T-helper 2 cell treated with Interferon-gamma antibody and Interleukin-4, amounts not matched to agents 100 ng/mL and 5 ng/mL, for 36 hours (primary cell): ENCODE data around the gene SH3PXD2A. TPM values are rescaled to one million over a fixed set of nuclear protein-coding genes. Genes with fewer than 3 reads are reported as not detected.

Source experiments
- intact Hi-C: fragments of 100-400 bp; cut with micrococcal nuclease; formaldehyde crosslinking; loops from one replicate; pipeline ENCODE4 v1.15.1; 2023
- total RNA-seq: library from RNA; stranded (reverse); gene quantifications from 2 replicates; pipeline ENCODE4 v1.2.3, GENCODE V29; 2022

The SH3PXD2A gene
- total RNA-seq, 1 donor from 2014 or later, result 11.1 TPM

DNA sequence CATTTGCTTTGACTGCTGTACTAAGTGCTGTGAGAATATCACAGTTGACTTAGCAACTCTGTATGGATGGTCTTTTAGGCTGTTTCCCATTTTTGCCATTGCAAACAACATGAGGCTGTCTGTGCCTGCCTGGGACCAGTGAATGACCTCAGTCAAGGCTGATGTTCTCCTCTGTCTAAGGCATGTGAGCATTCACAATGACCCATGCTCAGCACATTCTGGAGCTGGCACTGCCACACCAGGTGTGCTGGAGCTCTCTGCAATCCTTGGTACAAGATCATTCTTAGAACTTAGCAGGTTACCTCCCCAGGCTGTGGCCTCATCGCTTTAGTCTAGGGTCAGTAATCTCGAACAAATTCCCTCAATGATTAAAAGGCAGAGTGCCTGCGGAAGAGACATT is 61.9 kb downstream of the SH3PXD2A start:
- intact Hi-C loops, result no loop called here

DNA sequence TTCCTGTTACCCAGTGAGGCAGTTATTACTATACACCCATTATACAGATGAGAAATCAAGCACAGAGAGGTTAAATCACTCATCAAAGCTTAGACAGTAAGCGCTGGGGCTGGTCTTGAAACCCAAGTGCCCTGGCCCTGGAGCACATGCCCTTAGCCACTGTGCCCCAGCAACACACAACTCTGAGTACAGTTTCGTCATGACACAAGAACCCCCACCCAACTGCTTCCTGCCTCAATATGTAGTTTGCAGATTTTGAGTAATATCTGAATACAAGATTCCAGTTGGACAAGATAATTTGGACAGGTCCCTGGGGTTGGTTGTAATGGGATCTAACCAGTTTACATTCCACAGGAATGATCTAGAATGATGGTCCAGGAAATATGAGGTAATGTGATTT is 62.8 kb downstream of the SH3PXD2A start:
- intact Hi-C loops, result no loop called here

DNA sequence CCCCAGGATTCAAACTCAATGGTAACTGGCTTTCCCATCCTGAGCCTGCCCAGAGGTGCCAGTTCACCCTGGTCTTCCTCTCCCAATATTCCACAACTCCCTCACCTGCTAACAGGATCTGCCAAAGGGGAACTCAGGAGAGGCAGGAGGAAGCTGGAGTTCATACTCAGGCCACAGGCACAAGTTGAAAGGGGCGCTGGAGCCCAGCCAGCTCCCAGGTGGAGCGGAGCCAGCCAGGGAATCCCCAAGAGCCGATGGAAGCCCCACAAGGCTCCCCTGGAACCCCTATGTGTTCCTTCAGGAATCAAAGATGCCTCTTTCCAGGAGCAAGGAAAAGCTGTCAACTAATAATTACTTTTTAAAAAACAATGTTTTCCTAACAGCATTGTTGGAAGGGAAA is 63.5 kb downstream of the SH3PXD2A start:
- intact Hi-C loops, result no loop called here

DNA sequence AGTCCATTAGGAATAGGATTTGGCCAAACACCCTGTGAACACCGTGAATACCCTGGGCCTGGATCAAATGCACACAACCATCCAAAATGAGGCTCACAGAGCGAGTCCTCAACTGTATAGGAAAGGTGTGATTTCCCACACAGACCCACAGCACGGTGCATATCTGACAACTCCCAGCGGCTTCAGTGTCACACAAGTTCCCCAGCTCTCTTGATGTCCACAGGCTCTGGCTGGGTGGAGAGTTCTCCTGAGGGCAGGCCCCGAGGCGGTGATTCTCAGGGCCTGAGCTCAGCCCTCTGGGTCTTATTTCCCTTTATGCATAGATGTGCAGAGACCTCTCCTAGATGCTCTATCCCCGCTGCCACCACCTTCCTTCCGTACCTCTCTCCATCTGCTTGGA is 64.1 kb downstream of the SH3PXD2A start:
- intact Hi-C loops, result no loop called here

DNA sequence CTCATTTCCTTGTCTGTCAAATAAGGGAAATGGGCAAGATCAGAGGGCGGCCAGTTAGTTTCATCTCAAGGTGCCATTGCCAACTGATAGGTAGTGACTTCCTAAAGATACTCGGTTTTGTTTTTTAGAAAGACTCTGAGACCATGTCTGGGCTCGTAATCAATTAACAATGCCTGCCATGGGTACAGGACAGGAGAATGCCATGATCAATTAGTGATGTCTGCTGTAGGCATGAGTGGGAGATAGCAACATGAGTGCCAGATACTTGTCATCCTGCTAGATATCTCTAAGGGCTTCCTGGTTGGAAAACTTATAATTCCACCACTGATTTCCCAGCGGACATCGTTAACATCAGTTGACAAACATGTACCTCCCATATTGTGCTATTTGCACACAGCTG is 64.8 kb downstream of the SH3PXD2A start:
- intact Hi-C loops, result no loop called here

DNA sequence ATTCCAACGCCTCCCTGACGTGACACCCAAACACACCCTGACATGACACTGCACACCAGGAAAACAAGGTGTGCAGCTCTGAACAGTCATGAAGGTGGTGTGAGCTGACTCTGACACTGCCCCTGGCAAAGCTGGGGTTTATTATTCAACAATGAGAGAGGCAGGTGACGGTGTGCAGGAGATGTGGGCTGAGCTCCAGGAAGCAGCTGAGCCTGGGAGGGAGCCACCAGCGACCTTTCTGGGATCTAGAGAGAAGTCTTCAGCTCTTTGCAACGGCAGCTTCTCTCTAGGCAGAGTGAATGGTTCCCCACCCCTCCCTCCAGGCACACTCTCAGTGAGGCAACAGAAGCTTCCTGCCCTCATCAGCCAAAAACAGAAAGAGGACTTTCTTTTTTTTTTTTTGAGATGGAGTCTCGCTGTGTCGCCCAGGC is 65.6 kb downstream of the SH3PXD2A start:
- intact Hi-C loops, result no loop called here

DNA sequence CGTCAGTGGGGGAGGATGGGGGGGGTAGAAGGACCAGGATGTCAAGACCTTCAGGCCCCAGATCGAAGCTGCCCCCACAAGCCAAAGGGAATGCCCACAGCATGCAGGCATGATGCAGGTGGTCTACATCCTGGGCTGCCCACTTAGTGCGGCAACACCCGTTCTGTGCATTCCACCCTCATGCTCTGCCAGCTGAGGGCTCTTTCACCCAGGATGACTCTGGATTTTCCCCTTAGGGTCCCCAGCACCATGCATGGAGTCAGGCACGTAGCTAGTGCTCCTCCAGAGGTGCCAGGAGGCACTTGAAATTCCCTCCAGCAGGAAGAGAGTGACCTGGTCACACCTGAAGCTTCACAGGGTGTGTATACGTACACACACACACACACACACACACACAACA is 66.2 kb downstream of the SH3PXD2A start:
- intact Hi-C loops, result no loop called here

DNA sequence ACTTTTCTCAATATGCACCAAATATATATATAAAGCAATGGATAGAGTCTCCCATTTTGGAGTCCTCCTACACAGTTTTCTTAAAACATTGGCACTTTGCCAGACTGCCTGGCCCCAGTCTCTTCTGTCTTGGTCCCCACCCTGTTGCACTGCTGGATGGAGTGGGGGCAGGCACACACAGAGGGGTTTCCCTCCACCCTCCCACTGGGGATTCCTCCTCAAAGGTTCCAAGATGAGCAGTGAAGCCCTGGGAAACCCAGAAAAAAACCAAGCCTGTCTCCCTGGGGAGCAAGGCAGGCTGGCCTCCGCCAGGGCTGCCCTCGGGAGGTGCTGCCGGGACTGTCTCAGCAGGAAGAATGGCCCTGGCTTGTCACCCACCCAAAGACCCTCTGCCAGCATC is 68.0 kb downstream of the SH3PXD2A start:
- intact Hi-C loops, result no loop called here

DNA sequence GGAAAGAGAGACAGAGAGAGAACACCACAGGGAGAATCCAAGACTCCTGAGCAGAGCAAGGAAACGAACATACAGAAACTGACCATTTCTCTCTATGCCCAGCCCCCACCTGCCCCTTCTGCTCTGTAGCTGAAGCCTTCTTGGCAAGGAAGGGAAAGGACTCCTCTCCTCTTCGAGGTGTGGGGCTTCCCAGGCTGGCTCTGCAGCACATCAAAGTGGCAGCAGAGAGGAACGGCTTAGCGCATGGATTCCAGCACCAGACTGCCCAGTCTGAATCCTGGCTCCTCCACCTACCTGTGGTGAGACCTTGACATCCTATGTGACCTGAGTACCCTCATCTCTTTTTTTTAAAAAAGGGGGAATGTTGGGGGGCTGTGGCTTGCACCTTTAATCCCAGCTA is 69.4 kb downstream of the SH3PXD2A start:
- intact Hi-C loops, result no loop called here

DNA sequence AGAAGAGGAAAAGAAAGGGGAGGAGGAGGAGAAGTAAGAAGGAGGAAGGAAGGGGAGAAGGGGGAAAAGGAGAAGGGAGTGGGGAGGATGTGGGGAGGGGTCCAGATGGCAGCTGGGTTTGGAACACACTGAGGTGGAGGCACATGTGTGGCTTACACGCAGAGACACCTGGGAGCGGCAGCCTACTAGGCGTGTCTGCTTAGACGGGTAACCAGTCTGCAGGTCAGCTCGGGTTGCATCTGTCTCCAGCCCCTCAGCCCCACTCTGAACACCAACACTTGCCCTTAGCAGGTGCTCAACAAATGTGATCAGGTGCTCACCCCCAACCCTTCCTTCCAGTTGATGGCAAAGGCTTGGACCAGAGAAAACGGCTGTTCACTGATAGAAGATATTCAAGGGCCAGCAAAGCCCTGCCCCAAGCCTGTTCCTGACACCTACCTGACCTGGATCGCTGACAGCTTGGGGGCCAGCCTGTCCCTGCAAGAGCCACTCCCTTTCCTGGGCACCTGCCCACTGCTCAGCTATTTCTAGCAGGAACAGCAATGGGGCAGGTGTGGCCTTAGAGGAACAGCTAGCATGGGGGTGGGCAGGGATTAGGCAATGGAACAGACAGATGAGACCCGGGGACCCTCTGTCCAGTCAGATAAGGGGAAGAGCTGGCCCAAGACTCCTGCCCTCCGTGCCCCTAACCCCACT is 70.5 kb downstream of the SH3PXD2A start:
- intact Hi-C loops, result no loop called here

DNA sequence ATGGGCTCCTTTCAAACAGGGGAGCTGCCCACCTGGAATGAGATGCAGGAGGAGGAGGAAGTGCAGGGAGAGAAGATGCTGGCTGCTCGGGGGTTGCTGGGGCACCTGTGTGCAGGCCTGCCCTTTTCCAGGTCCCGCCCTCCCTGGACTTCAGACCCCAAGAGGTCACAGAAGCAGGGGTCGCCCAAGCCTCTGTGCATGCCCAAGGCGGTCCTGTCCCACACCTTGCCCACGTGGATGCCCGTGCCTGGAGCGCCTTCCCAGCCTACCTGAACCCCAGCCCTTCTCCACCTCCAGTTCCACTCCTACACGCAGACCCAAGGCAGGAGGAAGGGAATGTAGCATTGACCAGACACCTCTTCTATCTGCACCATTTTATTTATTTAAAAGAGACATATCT is 71.3 kb downstream of the SH3PXD2A start:
- intact Hi-C loops, result no loop called here

DNA sequence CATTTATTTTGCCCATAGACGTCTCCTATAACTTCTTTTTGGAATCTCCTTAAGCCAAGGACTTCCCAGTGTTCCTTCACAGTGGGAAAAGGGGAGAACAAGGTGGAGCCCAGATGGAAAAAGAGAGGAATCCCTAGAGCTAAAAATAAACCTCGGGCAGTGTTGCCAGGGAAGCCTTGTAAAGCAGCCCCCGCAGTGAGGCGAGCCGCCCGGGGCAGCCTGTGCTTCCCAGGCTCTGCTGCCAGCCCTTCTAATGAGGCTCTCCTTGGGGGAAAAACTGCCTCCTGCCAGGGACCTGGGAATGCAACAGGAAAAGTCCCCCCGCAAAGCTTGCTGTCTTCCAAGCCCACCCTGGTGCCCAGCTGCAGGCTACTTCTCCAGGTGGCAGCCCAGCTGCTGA is 71.7 kb downstream of the SH3PXD2A start:
- intact Hi-C loops, result no loop called here

DNA sequence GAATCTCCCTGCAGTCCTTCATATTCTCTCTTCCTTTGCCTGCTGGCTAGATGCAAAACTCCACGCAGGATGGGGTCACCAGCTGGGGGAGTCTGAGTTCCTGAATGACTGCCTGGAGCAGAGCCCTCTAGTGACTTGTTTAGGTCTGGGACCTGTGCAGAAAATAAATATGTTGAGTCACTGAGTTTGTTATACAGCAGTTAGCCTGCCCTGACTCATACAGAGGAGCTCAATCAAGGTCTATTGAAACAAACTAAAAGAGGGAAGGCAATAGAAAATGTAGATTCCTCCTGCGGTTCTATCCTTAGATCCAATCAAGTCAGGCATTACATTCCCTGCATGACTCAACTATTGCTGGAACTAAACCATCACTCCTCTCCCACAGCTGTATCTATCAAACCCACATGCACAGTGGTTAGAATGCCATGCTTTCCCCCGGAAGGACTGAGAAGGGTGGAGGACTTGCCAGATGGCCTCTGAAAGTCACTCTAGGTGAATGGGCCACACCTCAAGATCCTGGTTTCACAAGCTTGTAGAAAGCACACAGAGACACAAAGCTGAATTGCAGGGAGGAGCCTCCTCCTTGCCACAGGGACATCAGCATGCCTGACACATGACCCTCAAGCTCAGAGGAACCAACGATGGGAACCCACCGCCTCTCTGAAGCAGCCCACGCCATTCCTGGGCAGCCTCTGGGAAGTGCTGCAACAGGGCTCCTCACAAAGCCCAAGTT is 73.9 kb downstream of the SH3PXD2A start:
- intact Hi-C loops, result no loop called here

DNA sequence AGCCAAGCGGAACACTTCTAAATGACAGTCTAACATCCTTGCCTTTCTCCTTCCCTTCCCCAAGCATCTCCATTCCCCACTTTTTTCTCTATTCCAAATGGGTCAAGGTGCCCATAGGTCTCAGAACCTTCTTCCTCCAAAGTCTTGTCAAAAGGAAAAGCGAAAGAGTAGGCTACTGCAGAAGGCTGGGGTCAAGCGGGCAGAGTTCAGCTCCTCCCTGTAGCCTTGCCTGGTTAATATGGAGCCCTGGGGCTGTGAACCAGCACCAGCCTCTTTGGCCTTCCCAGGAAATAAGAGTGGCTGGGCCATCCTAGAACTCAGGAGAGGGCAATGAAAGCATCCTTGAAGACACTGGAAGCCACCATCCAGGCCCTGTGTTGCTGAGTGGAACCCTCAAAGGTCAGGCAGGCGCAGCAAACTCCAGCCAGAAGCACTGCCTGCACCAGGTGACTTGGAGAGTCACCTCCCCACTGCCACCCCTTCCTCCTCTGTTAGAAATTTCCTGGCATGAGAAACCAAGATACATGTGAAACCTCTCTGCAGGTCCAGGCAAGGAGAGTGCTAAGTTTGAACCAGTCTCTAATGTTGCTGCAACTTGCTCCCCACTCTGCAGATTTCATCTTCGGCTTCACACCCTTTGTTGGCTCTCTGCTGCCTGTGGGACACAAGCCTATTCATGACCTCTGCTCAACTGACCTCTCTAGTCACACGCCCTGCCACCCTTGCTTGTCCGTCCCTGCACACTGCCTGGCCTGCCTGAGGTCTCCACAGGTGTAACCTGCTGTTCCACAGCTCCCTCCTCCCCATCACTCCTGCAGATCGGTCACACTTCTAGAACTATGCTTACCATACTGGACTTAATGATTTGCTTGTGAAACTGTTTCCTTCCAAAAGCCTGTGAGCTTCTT is 74.9 kb downstream of the SH3PXD2A start:
- intact Hi-C loops, result no loop called here

DNA sequence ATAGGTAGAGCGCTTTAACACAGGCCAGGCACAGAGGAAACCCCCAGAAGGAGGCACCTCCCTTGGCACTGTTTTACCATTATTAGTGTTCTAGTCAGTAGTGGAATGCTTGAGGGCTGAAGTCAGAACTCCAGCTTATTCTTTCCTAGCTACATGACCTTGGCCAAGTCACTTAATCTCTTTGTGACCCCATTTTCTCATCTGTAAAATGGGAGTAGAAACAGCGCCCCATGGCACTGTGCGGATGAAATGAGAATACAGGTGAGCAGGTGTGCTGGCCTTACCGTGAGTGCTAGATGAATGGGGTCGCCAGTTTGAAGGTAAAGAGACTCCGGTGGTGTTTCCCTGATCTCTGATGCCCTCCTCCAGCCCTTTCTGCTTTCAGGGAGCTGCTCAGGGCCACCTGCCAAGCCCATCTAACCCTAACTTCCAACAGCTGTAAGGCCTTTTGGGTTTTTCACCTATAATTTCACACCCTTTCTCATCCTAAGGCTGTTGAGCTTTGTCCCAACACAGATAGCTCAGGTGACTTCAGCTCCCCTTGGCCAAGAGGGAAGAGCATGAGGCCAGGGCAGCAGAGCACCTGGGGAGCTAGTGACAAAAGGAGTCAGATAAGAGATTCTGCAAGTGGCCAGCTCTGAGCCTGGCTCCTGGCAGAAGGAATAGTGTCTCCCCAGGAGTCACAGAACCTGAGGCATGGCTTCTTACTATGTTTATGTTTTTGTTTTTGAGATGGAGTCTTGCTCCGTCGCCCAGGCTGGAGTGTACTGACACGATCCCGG is 76.8 kb downstream of the SH3PXD2A start:
- intact Hi-C loops, result no loop called here

DNA sequence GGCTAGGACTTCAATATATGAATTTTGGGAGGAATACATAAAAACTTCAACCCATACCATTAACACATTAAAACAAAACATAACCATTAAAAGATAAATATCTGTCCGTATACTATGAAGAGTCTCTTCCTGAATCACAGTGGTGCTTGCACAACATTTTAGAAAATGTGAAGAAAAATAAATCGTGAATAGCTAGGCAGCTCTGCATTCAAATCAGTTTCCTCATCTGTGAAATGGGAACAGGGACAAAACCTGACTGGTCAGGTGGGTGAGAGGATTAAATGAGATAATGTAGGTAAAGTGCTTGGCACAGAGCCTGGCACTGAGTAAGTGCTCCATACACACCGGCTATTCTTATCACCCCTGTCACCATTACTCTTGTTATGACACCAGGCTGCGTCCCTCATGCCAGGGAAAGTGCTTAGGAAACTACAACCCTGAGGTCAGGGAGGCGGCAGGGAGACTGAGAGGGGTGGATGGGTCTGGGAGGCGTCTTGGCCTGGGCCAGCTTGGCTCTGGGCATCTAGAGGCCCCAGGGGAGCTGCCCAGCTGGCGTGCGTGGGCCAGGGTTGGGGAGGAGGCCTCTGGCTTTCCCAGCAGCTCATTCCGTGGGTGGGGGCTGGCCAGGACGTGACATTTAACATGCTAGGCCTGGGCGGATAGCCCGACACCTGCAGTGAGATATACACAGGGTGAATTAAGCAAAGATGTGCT is 78.3 kb downstream of the SH3PXD2A start:
- intact Hi-C loops, result no loop called here

DNA sequence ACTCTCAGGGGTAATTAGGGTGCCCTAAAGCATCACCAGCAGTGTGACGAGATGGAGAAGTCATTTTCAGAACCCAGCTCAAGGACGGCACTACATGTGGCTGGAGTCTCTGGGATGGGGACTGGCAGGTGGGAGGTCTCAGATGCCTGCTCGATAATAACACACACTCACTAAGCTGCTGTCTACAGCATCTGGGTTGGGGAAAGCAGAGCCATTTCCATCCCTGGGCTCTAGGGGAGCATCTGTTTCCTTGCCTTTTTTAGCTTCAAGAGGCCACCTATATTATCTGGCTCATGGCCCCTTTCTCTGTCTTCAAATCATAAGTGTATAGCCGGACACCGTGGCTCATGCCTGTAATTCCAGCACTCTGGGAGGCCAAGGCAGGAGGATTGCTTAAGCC is 79.6 kb downstream of the SH3PXD2A start:
- intact Hi-C loops, result no loop called here

DNA sequence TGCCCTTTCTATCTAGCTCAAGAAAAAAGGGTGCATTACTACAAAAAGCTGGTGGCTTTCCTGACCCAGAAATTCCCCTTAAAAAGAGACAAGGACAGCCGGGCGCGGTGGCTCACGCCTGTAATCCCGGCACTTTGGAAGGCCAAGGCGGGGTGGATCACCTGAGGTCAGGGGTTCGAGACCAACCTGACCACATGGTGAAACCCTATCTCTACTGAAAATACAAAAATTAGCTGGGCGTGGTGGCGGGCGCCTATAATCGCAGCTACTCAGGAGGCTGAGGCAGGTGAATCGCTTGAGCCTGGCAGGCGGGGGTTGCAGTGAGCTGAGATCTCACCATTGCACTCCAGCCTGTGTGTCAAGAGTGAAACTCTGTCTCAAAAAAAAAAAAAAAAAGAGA is 82.5 kb downstream of the SH3PXD2A start:
- intact Hi-C loops, result loop anchor here (2.0 kb wide), 1 partner anchor 28 kb away; no protein-coding TSS in a partner anchor

DNA sequence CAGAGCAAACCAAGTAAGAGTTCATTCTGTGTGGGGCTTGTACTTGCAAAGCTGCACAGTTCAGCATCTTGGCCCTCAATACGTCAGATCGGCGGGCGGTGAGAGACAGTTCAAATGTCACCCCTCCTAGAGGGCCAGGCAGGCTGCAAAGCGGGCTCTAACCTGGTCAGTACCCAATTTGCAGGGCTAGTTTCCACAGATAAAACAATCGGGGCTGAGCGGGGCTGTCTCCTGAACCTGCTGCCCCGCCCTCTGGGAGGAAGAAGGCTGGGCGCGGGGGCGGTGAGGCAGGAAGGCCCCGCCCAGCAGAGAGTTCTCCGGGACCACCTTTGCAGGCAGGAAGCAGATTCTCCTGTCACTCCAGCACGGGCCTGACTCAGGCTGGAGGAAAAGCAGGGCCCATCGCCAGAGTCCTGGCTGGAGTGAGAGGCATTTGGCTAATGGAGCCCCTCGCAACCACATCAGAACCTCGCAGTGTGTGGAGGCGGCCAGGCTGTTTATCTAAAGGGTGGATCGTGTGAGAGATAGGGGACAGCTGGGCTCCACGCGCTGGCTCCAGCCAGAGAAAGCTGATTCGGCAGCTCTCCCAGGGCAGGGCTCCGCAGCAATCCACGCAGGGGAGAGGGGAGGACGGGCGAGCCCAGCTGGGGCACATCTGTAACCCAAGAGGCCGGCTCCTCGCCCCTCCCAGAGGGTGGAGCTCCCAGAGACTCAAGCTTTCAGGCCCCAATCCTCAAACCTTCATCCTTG is 83.1 kb downstream of the SH3PXD2A start:
- intact Hi-C loops, result loop anchor here (2.0 kb wide), 1 partner anchor 29 kb away; no protein-coding TSS in a partner anchor

DNA sequence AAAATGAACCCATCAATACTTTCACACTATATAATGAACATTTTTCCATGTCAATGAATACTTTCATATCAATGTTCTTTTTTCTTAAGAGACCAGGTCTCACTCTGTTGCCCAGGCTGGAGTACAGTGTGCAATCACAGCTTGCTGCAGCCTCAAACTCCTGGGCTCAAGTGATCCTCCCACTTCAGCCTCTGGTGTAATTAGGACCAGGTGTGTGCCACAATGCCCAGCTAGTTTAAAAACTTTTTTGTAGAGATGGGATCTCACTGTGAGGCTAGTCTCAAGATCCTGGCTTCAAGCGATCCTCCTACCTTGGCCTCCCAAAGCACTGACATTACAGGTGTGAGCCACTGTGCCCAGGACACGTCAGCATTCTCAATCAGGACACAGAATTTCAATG is 85.2 kb downstream of the SH3PXD2A start:
- intact Hi-C loops, result no loop called here
